Liver (tissue), 9 donors: ENCODE results near the gene MYB. TPM values are rescaled to one million over a fixed set of nuclear protein-coding genes. Genes with fewer than 3 reads are reported as not detected.

Experiments used
- DNase-seq: peaks from one replicate; pipeline ENCODE4 v3.0.0-alpha.2; 2017; ENCODE audit warnings: low spot score
- H3K27ac ChIP-seq, 2 donors: one replicate each; pipeline ENCODE4 v1.7.0; 2013; ENCODE audit warnings: inconsistent platforms in 2 of 2, low read length in 2 of 2, control low read depth in 1 of 2, low read depth in 1 of 2, mild to moderate bottlenecking in 1 of 2
- H3K27me3 ChIP-seq, 4 donors: one replicate each; pipeline versions ENCODE4 v1.6.1 to v1.7.0; 2013; ENCODE audit warnings: low read length in 3 of 4, inconsistent platforms in 1 of 4, mild to moderate bottlenecking in 1 of 4, moderate library complexity in 1 of 4; ENCODE audit not compliant: control insufficient read depth in 4 of 4, insufficient read depth in 4 of 4
- H3K36me3 ChIP-seq, 4 donors: one replicate each; pipeline versions ENCODE4 v1.6.1 to v1.7.0; 2013; ENCODE audit warnings: low read length in 3 of 4, mild to moderate bottlenecking in 3 of 4, low read depth in 1 of 4, moderate library complexity in 1 of 4; ENCODE audit not compliant: control insufficient read depth in 4 of 4, insufficient read depth in 3 of 4
- H3K4me1 ChIP-seq, 4 donors: one replicate each; pipeline versions ENCODE4 v1.6.1 to v1.7.0; 2013; ENCODE audit warnings: low read length in 3 of 4, mild to moderate bottlenecking in 3 of 4, moderate library complexity in 1 of 4; ENCODE audit not compliant: control insufficient read depth in 4 of 4, insufficient read depth in 4 of 4
- H3K4me3 ChIP-seq, 3 donors: one replicate each; pipeline versions ENCODE4 v1.6.1 to v1.7.0; 2013; ENCODE audit warnings: low read length in 3 of 3, control low read depth in 1 of 3, low read depth in 1 of 3, mild to moderate bottlenecking in 1 of 3
- H3K9ac ChIP-seq, 2 donors: one replicate each; pipeline ENCODE4 v1.7.0; 2013; ENCODE audit warnings: low read length in 2 of 2, mild to moderate bottlenecking in 2 of 2, moderate library complexity in 2 of 2, control low read depth in 1 of 2, low read depth in 1 of 2
- H3K9me3 ChIP-seq, 4 donors: one replicate each; pipeline versions ENCODE4 v1.6.1 to v1.7.0; 2013; ENCODE audit warnings: low read length in 3 of 4; ENCODE audit not compliant: control insufficient read depth in 4 of 4
- EGR1 ChIP-seq, 2 donors: IDR thresholded peaks; 2 replicates each; pipeline ENCODE4 v1.6.1; 2016 to 2018; ENCODE audit warnings: antibody characterized with exemption in 2 of 2, low read depth in 2 of 2
- FOXA1 ChIP-seq: IDR thresholded peaks from 2 replicates; pipeline ENCODE4 v1.6.1; 2016; ENCODE audit warnings: antibody characterized with exemption
- FOXA2 ChIP-seq: IDR thresholded peaks from 2 replicates; pipeline ENCODE4 v1.6.1; 2016; ENCODE audit warnings: antibody characterized with exemption
- GABPA ChIP-seq, 2 donors: IDR thresholded peaks in 1 of 2; conservative IDR thresholded peaks in 1 of 2; 2 replicates each; pipeline ENCODE4 v1.6.1; 2016; ENCODE audit warnings: antibody characterized with exemption in 2 of 2, mild to moderate bottlenecking in 1 of 2, moderate library complexity in 1 of 2
- HNF4A ChIP-seq, 2 donors: conservative IDR thresholded peaks; 2 replicates each; pipeline ENCODE4 v1.6.1; 2016; ENCODE audit warnings: antibody characterized with exemption in 2 of 2, mild to moderate bottlenecking in 2 of 2
- HNF4G ChIP-seq: IDR thresholded peaks from 2 replicates; pipeline ENCODE4 v1.6.1; 2016; ENCODE audit warnings: antibody characterized with exemption
- JUND ChIP-seq, 2 donors: IDR thresholded peaks; 2 replicates each; pipeline ENCODE4 v1.6.1; 2016; ENCODE audit warnings: antibody characterized with exemption in 2 of 2
- NR2F2 ChIP-seq: IDR thresholded peaks from 2 replicates; pipeline ENCODE4 v1.6.1; 2016; ENCODE audit warnings: antibody characterized with exemption
- RAD21 ChIP-seq, 2 donors: IDR thresholded peaks; 2 replicates each; pipeline ENCODE4 v1.6.1; 2016; ENCODE audit warnings: antibody characterized with exemption in 2 of 2, mild to moderate bottlenecking in 2 of 2
- RXRA ChIP-seq, 2 donors: IDR thresholded peaks; 2 replicates each; pipeline ENCODE4 v1.6.1; 2017 to 2018; ENCODE audit warnings: antibody characterized with exemption in 2 of 2, mild to moderate bottlenecking in 1 of 2
- SP1 ChIP-seq: IDR thresholded peaks from 2 replicates; pipeline ENCODE4 v1.6.1; 2018; ENCODE audit warnings: antibody characterized with exemption, mild to moderate bottlenecking
- TAF1 ChIP-seq: conservative IDR thresholded peaks from 2 replicates; pipeline ENCODE4 v1.6.1; 2016; ENCODE audit warnings: antibody characterized with exemption, mild to moderate bottlenecking
- YY1 ChIP-seq: IDR thresholded peaks from 2 replicates; pipeline ENCODE4 v1.6.1; 2016; ENCODE audit warnings: antibody characterized with exemption, mild to moderate bottlenecking
- WGBS: extraction: QIAGEN DNeasy Blood & Tissue Kit; methylation state at CpG from one replicate; pipeline ENCODE4 v1.1.7; 2013; 5-methylcytosine and 5-hydroxymethylcytosine counted together
- polyA plus RNA-seq, 2 donors: library from polyadenylated mRNA; stranded (reverse) in 1 of 2; unstranded in 1 of 2; fragments of 200-250 nt in 1 of 2; fragments of >200 nt in 1 of 2; fragmentation: Nextera tagmentation in 1 of 2; extraction: Ambion mirVana in 1 of 2; gene quantifications; one replicate each; pipeline versions ENCODE4 v1.2.1 to v1.2.3, GENCODE V29; 2013 to 2015
- total RNA-seq, 2 donors: library from RNA; depleted of rRNA; stranded (reverse); fragments of >200 nt; gene quantifications; one replicate each; pipeline ENCODE4 v1.2.3, GENCODE V29; 2014
- TF ChIP-seq, protein P1 (sequence below): IDR thresholded peaks from 2 replicates; pipeline ENCODE4 v1.6.1; 2016; ENCODE audit warnings: antibody characterized with exemption
- TF ChIP-seq, protein P2 (sequence below): fragments of 150-350 bp; IDR thresholded peaks from 2 replicates; pipeline ENCODE4 v1.5.1; 2017; ENCODE audit warnings: improper control_type of control experiment, low read depth, low read length; ENCODE audit not compliant: missing input control
- TF ChIP-seq, protein P3 (sequence below): IDR thresholded peaks from 2 replicates; pipeline ENCODE4 v1.6.1; 2016; ENCODE audit warnings: antibody characterized with exemption
- TF ChIP-seq, protein P4 (sequence below): IDR thresholded peaks from 2 replicates; pipeline ENCODE4 v1.6.1; 2016; ENCODE audit warnings: antibody characterized with exemption, mild to moderate bottlenecking
- TF ChIP-seq, protein P5 (sequence below): IDR thresholded peaks from 2 replicates; pipeline ENCODE4 v1.6.1; 2016; ENCODE audit warnings: antibody characterized with exemption
- donor health status: healthy.
- donor health status: healthy.
- donor health status: healthy.
- donor health status: healthy.
- donor health status: healthy.

Gene MYB
- total and polyA plus RNA-seq, 4 donors, result 0.08 to 19.8 (median 0.11) TPM

DNA sequence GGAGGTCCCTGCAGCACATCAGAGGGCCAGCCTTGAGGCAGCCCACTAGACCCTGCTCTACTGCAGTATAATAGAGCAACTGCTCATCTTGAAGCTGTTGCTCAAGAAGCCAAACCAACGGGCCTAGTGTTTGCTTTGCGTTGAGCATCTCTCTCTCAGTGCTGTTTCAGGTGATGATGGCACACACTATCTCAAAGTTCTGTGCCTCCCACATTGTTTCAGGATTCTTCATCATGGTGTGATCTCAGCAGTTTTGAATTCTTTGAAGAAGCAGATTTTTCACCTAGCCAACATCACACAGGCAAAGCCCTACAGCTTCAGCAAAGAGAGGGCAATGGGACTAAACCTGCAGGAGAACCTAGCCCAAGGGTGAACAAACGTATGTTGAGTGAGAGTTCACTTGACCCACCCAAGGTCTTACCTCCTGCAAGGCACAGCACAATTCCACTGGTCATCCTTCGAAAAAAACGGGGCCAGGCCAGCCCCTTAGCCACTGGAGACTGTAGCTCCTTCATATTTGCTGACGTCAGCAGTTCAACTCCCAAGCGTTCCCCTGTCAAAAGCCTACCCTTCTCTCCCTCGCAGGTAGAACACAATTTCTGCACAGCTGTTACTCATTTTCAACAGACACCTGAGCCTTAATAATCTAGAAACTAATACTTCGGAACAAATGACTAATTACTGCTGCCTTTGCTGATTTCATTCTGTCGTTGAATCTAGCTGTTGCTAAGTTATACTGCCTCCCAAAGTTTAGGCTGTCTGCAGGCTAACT lies 15.8 kb downstream of the MYB start:
- H3K4me1 ChIP-seq, result no peaks in the 10 kb centered on the region
- TF ChIP-seq HNF4G (no peak), HNF4A (conservative IDR thresholded peaks at IDR 0.05) (no peak), NR2F2 (no peak), YY1 (no peak), TAF1 (no peak), RXRA (IDR thresholded peaks at IDR 0.05) (no peak), JUND (IDR thresholded peaks at IDR 0.05) (no peak), FOXA1 (no peak), SP1 (no peak), FOXA2 (no peak), GABPA (IDR thresholded peaks at IDR 0.05 in 1 of 2, conservative IDR thresholded peaks at IDR 0.05 in 1 of 2) (no peak), EGR1 (IDR thresholded peaks at IDR 0.05; ENCODE audit: low read depth in 2 of 2) (no peak), RAD21 (IDR thresholded peaks at IDR 0.05) (no peak)
- TF ChIP-seq, protein P1, sequence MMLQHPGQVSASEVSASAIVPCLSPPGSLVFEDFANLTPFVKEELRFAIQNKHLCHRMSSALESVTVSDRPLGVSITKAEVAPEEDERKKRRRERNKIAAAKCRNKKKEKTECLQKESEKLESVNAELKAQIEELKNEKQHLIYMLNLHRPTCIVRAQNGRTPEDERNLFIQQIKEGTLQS, result no peak
- TF ChIP-seq, protein P2, sequence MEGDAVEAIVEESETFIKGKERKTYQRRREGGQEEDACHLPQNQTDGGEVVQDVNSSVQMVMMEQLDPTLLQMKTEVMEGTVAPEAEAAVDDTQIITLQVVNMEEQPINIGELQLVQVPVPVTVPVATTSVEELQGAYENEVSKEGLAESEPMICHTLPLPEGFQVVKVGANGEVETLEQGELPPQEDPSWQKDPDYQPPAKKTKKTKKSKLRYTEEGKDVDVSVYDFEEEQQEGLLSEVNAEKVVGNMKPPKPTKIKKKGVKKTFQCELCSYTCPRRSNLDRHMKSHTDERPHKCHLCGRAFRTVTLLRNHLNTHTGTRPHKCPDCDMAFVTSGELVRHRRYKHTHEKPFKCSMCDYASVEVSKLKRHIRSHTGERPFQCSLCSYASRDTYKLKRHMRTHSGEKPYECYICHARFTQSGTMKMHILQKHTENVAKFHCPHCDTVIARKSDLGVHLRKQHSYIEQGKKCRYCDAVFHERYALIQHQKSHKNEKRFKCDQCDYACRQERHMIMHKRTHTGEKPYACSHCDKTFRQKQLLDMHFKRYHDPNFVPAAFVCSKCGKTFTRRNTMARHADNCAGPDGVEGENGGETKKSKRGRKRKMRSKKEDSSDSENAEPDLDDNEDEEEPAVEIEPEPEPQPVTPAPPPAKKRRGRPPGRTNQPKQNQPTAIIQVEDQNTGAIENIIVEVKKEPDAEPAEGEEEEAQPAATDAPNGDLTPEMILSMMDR, result no peak
- TF ChIP-seq, protein P3, sequence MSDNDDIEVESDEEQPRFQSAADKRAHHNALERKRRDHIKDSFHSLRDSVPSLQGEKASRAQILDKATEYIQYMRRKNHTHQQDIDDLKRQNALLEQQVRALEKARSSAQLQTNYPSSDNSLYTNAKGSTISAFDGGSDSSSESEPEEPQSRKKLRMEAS, result no peak
- TF ChIP-seq, protein P4, sequence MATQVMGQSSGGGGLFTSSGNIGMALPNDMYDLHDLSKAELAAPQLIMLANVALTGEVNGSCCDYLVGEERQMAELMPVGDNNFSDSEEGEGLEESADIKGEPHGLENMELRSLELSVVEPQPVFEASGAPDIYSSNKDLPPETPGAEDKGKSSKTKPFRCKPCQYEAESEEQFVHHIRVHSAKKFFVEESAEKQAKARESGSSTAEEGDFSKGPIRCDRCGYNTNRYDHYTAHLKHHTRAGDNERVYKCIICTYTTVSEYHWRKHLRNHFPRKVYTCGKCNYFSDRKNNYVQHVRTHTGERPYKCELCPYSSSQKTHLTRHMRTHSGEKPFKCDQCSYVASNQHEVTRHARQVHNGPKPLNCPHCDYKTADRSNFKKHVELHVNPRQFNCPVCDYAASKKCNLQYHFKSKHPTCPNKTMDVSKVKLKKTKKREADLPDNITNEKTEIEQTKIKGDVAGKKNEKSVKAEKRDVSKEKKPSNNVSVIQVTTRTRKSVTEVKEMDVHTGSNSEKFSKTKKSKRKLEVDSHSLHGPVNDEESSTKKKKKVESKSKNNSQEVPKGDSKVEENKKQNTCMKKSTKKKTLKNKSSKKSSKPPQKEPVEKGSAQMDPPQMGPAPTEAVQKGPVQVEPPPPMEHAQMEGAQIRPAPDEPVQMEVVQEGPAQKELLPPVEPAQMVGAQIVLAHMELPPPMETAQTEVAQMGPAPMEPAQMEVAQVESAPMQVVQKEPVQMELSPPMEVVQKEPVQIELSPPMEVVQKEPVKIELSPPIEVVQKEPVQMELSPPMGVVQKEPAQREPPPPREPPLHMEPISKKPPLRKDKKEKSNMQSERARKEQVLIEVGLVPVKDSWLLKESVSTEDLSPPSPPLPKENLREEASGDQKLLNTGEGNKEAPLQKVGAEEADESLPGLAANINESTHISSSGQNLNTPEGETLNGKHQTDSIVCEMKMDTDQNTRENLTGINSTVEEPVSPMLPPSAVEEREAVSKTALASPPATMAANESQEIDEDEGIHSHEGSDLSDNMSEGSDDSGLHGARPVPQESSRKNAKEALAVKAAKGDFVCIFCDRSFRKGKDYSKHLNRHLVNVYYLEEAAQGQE, result no peak
- TF ChIP-seq, protein P5, sequence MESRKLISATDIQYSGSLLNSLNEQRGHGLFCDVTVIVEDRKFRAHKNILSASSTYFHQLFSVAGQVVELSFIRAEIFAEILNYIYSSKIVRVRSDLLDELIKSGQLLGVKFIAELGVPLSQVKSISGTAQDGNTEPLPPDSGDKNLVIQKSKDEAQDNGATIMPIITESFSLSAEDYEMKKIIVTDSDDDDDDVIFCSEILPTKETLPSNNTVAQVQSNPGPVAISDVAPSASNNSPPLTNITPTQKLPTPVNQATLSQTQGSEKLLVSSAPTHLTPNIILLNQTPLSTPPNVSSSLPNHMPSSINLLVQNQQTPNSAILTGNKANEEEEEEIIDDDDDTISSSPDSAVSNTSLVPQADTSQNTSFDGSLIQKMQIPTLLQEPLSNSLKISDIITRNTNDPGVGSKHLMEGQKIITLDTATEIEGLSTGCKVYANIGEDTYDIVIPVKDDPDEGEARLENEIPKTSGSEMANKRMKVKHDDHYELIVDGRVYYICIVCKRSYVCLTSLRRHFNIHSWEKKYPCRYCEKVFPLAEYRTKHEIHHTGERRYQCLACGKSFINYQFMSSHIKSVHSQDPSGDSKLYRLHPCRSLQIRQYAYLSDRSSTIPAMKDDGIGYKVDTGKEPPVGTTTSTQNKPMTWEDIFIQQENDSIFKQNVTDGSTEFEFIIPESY, result no peak
- DNase-seq, result no peak
- H3K9ac ChIP-seq, result no peak overlapping the region
- H3K27me3 ChIP-seq, result no peaks in the 10 kb centered on the region
- H3K36me3 ChIP-seq, result no peaks in the 10 kb centered on the region
- no peak overlapping the region for H3K27ac ChIP-seq
- 82% methylated on average over 10 of the region's 10 CpGs for WGBS
- H3K9me3 ChIP-seq, result no peaks in the 10 kb centered on the region
- no peak overlapping the region for H3K4me3 ChIP-seq
